Activated CD4-positive, alpha-beta memory T cell treated with anti-CD3 and anti-CD28 coated beads, Interleukin-2, amount 10 ng/mL, durations not matched to agents 7 days and 5 days (primary cell): ENCODE data around the gene MFNG. TPM values are rescaled to one million over a fixed set of nuclear protein-coding genes. Genes with fewer than 3 reads are reported as not detected.
"Not testable (repeated sequence)": the region's sequence is repeated elsewhere in the genome, so short reads cannot be mapped to it uniquely, and the experiment has no call there.

ENCODE experiments used
- CTCF ChIA-PET: fragments of 350-600 bp; sonication (Branson Sonifier 250); formaldehyde crosslinking; loops from one replicate; lab custom pipeline; 2021; ENCODE audit warnings: antibody characterized with exemption, inconsistent platforms; lab: Charles Lee
- POLR2A ChIA-PET: fragments of 350-600 bp; sonication (Branson Sonifier 250); formaldehyde crosslinking; loops from one replicate; lab custom pipeline; 2021; ENCODE audit warnings: antibody characterized with exemption; lab: Charles Lee
- DNase-seq: peaks from one replicate; pipeline ENCODE4 v3.0.0-alpha.2; 2020
- H3K27ac Mint-ChIP-seq: one replicate; pipeline ENCODE4 v1.8.0; 2021; ENCODE audit warnings: mild to moderate bottlenecking, mixed read lengths
- H3K27me3 Mint-ChIP-seq: one replicate; pipeline ENCODE4 v1.8.0; 2021; ENCODE audit warnings: mixed read lengths
- H3K36me3 Mint-ChIP-seq: one replicate; pipeline ENCODE4 v1.8.0; 2021; ENCODE audit warnings: low read depth, mixed read lengths
- H3K4me1 Mint-ChIP-seq: one replicate; pipeline ENCODE4 v1.8.0; 2021; ENCODE audit warnings: mixed read lengths
- H3K4me3 Mint-ChIP-seq: one replicate; pipeline ENCODE4 v1.8.0; 2021; ENCODE audit warnings: mild to moderate bottlenecking, mixed read lengths
- H3K9me3 Mint-ChIP-seq: one replicate; pipeline ENCODE4 v1.8.0; 2021; ENCODE audit warnings: mixed read lengths
- total RNA-seq, 2 experiments: library from RNA; stranded (reverse); gene quantifications; one replicate each; pipeline ENCODE4 v1.2.3, GENCODE V29; 2021

Gene MFNG, protein sequence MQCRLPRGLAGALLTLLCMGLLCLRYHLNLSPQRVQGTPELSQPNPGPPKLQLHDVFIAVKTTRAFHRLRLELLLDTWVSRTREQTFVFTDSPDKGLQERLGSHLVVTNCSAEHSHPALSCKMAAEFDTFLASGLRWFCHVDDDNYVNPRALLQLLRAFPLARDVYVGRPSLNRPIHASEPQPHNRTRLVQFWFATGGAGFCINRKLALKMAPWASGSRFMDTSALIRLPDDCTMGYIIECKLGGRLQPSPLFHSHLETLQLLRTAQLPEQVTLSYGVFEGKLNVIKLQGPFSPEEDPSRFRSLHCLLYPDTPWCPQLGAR
- 100 to 1,000 TPM; 200 to 203 TPM for total RNA-seq

DNA sequence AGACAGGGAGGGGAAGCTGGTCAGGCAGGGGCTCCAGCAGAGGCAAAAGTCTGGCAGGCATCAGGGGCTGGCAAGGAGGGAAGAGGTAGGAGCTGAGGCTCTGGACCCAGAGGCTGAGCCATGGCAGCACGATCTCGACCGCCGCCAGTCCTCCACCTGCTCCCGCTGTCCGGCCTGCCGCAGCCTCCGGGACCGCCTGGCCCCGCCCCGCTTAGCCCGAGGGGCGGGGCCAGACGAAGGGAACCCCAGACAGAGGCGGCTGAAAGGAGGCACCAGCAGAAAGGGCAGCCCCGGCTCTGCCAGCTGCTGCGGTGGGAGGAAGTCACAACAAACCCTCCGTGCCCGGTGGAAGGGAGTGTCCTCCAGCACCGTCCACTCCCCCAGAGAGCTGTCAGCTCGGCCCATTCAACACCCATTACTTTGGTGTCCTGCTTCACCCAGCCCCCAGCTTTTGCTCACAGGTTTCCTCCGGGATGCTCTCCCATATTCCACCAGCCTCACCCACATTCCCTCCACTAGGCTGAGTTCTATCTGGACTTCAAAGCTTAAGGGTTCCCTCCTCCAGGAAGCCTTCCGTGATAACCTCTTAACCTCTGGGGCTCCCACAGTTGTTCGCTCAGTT lies at the start of gene MFNG:
Gene MFNG (minus strand): TSS at position 161 of the 622 bp plus-strand sequence. CDS start 207 bp downstream, outside the sequence.
- peak; percentile 82 for DNase-seq
- Mint-ChIP-seq H3K4me1 (peaks cover 56% of the 10 kb centered on the region), H3K4me3 (peak within 1 kb of the TSS; percentile 98), H3K36me3 (peaks cover 39% of the 10 kb centered on the region), H3K27ac (peak within 1 kb of the TSS; percentile 94), H3K9me3 (no peaks in the 10 kb centered on the region), H3K27me3 (no peaks in the 10 kb centered on the region)
- CTCF ChIA-PET = interaction anchor here (0.8 to 4.1 kb wide), 12 partner anchors 10 to 227 kb away, joined by 3 to 27 read pairs (median 4); no protein-coding TSS in a partner anchor
- POLR2A ChIA-PET = interaction anchor here (0.7 to 5.7 kb wide), 18 partner anchors 12 to 364 kb away, joined by 3 to 39 read pairs (median 4); partner anchors contain the start of genes CYTH4, GGA1 and RAC2

DNA sequence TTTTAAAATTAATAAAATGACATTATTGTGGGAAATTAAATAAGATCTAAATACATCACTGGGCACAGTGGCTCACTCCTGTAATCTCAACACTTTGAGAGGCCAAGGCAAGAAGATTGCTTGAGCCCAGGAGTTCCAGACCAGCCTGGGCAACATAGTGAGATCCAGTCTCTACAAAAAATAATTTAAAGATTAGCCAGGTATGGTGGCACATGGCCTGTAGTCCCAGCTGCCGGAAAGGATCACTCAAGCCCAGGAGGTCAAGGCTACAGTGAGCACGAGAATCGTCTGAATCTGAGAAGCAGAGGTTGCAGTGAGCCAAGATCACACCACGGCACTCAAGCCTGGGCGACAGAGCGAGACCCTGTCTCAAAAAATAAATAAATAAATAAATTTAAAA lies 49.0 kb upstream of the MFNG start:
- Mint-ChIP-seq H3K4me3 (no peak overlapping the region), H3K36me3 (no peaks in the 10 kb centered on the region), H3K27me3 (peaks cover 21% of the 10 kb centered on the region), H3K9me3 (no peaks in the 10 kb centered on the region), H3K4me1 (peaks cover 37% of the 10 kb centered on the region), H3K27ac (no peak overlapping the region)
- POLR2A ChIA-PET = no interaction called here
- CTCF ChIA-PET = no interaction called here
- DNase-seq = no peak

DNA sequence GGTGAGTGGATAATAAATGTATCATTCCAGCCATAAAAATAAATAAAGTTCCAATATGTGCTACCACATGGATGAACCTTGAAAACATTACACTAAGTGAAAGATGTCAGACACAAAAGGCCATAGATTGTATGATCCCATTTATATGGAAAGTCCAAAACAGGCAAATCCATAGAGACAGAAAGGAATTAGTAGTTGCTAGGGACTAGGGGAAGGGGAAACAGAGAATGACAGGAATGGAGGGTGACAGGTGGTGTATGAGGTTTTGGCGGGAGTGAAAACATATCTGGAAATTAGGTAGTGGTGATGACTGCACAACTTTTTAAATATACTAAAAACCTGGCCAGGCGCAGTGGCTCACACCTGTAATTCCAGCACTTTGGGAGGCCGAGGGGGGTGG lies 48.3 kb upstream of the MFNG start:
- DNase-seq = no peak
- no peaks in the 10 kb centered on the region for H3K9me3 Mint-ChIP-seq
- POLR2A ChIA-PET = interaction anchor here (1.4 kb wide), 1 partner anchor 32 kb away, joined by 3 read pairs; no protein-coding TSS in a partner anchor
- H3K4me3 Mint-ChIP-seq = no peak overlapping the region
- no peak overlapping the region for H3K27ac Mint-ChIP-seq
- CTCF ChIA-PET = interaction anchor here (2.2 kb wide), 1 partner anchor 32 kb away, joined by 18 read pairs; no protein-coding TSS in a partner anchor
- H3K27me3 Mint-ChIP-seq = peaks cover 18% of the 10 kb centered on the region
- H3K36me3 Mint-ChIP-seq = no peaks in the 10 kb centered on the region
- peaks cover 42% of the 10 kb centered on the region for H3K4me1 Mint-ChIP-seq

DNA sequence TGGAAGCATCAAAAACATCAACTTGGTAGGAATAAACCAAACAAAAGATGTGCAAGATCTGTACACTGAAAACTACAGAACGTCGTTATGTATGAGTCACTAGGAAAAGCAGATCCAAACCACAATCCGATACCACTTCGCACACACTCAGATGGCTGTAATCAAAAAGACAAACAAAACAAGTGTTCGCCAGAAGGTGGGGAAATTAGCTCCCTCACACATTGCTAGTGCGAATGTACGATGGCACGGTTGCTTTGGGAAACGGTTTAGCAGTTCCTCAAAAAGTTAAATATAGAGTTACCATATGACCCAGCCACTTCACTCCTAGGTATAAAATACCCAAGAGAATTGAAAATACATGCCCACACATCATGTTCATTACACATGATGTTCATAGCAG lies 47.8 kb upstream of the MFNG start:
- H3K4me1 Mint-ChIP-seq = peaks cover 39% of the 10 kb centered on the region
- no peaks in the 10 kb centered on the region for H3K36me3 Mint-ChIP-seq
- POLR2A ChIA-PET = interaction anchor here (1.4 kb wide), 1 partner anchor 33 kb away, joined by 3 read pairs; no protein-coding TSS in a partner anchor
- H3K9me3 Mint-ChIP-seq = no peaks in the 10 kb centered on the region
- peak; percentile 28 for DNase-seq
- CTCF ChIA-PET = interaction anchor here (0.6 to 2.2 kb wide), 6 partner anchors 33 to 217 kb away, joined by 3 to 18 read pairs (median 4); partner anchors contain the start of gene LGALS2
- H3K4me3 Mint-ChIP-seq = no peak overlapping the region
- H3K27me3 Mint-ChIP-seq = peaks cover 16% of the 10 kb centered on the region
- H3K27ac Mint-ChIP-seq = no peak overlapping the region

DNA sequence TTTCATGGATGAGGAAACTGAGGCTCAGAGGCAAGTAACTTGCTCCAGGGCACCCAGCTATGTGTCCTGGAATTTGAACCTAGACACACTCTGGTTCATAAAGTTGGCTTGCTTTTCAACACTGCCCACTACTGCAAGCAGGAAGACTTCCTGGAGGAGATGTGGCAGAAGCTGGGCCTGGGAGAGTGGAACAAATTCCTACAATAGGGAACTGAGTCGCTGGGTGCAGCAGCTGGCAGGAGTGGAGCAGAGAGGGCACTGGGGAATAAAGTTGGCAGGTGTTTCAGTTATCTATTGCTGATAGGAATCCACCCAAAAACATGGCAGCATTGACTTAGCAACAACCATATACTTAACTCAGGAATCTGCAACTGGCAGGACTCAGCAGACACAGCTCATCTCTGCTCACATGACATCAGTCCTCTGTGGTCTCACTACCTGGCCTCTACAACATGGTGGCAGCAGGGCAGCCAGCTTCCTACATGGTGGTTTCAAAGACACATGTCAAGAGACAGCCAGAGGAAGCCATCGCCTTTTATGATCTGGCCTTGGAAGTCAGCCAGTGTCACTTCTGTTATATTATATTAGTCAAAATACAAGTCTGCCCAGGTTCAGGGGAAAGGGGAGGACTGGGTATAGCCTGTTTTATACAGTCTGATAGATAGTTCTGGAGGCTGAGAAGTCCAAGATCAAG lies 43.6 kb upstream of the MFNG start:
- no peaks in the 10 kb centered on the region for H3K9me3 Mint-ChIP-seq
- POLR2A ChIA-PET = no interaction called here
- H3K36me3 Mint-ChIP-seq = no peaks in the 10 kb centered on the region
- peaks cover 33% of the 10 kb centered on the region for H3K4me1 Mint-ChIP-seq
- CTCF ChIA-PET = interaction anchor here (0.7 to 2.4 kb wide), 5 partner anchors 8 to 63 kb away, joined by 3 to 8 read pairs (median 5); no protein-coding TSS in a partner anchor
- no peak overlapping the region for H3K4me3 Mint-ChIP-seq
- no peak overlapping the region for H3K27ac Mint-ChIP-seq
- DNase-seq = peak; percentile 30
- H3K27me3 Mint-ChIP-seq = peaks cover 19% of the 10 kb centered on the region

DNA sequence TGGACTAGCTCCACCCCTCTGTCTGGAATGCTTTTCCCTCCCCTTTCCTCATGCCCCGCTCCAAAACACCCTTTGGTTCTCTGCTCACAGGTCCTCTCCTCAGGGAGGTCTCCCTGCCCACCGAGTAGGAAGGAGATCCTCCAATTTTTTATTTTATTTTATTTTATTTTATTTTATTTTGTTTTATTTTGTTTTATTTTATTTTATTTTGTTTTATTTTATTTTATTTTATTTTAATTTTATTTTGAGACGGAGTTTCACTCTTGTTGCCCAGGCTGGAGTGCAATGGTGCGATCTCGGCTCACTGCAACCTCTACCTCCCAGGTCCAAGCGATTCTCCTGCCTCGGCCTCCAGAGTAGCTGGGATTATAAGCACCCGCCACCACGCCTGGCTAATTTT lies 41.8 kb upstream of the MFNG start:
- POLR2A ChIA-PET = not testable (repeated sequence)
- CTCF ChIA-PET = interaction anchor here (1.0 to 2.4 kb wide), 3 partner anchors 10 to 55 kb away, joined by 3 to 8 read pairs (median 8); no protein-coding TSS in a partner anchor

DNA sequence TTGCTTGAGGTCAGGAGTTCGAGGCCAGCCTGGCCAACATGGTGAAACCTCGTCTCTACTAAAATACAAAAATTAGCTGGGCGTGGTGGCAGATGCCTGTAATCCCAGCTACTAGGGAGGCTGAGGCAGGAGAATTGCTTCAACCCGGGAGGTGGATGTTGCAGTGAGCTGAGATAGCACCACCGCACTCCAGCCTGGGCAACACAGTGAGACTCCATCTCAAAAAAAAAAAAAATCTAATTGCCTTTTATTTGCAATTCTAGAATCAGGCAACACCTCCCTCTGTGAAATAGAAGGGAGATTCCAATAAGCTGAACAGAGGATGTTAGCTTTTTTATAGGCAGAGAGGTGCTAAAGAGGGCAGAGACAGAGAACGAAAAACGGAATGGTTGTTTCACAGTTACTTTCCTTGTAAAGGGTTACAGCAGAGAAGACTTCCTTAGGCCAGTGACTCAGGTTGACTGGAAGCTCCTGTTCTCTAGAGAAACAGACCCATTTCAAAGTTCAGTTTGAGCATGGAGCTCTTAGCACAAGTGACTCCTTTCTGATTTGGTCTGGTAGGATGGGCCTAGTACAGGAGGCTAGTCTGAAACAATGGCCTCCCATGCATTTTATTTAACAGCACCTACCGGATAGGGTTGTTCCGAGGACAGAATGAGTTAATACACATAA lies 41.0 kb upstream of the MFNG start:
- H3K27me3 Mint-ChIP-seq = peaks cover 27% of the 10 kb centered on the region

More for the DNA sequence above, 41.8 kb upstream of the MFNG start:
- not testable (repeated sequence) for H3K27ac Mint-ChIP-seq, H3K36me3 Mint-ChIP-seq, DNase-seq, H3K9me3 Mint-ChIP-seq, H3K4me3 Mint-ChIP-seq
- H3K4me1 Mint-ChIP-seq = peaks cover 19% of the 10 kb centered on the region
- peaks cover 20% of the 10 kb centered on the region for H3K27me3 Mint-ChIP-seq

DNA sequence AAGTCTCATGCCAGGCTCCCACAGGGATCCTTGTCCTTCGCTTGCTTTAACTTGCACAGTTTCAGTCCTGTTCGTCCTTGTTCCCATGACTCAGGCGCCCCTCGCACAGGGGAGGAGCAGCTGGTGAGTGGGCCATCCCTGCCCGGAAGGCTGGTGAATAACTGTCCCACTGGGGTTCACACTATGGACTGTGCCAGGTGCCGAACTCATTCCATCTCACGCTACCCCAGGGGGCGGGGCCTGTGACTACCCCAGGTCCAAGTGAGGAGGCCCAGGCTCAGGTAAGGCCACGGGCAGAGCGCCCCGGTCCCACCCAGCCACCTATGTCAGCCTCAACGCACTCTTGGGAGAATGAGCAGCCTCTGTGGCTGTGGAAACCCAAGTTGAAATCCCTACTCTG lies 40.2 kb upstream of the MFNG start:
- Mint-ChIP-seq H3K4me1 (peaks cover 15% of the 10 kb centered on the region), H3K4me3 (no peak overlapping the region), H3K27ac (no peak overlapping the region), H3K36me3 (no peaks in the 10 kb centered on the region), H3K27me3 (peaks cover 32% of the 10 kb centered on the region), H3K9me3 (no peaks in the 10 kb centered on the region)
- ChIA-PET POLR2A (interaction anchor here (0.6 kb wide), 1 partner anchor 76 kb away, joined by 3 read pairs; no protein-coding TSS in a partner anchor), CTCF (no interaction called here)
- DNase-seq = no peak

More for the DNA sequence above, 41.0 kb upstream of the MFNG start:
- not testable (repeated sequence) for H3K4me3 Mint-ChIP-seq, H3K9me3 Mint-ChIP-seq, H3K27ac Mint-ChIP-seq, H3K36me3 Mint-ChIP-seq, DNase-seq
- peaks cover 17% of the 10 kb centered on the region for H3K4me1 Mint-ChIP-seq
- ChIA-PET POLR2A (interaction anchor here (0.6 kb wide), 2 partner anchors 43 to 77 kb away, joined by 3 read pairs; no protein-coding TSS in a partner anchor), CTCF (interaction anchor here (1.0 kb wide), 1 partner anchor 55 kb away, joined by 3 read pairs; no protein-coding TSS in a partner anchor)

DNA sequence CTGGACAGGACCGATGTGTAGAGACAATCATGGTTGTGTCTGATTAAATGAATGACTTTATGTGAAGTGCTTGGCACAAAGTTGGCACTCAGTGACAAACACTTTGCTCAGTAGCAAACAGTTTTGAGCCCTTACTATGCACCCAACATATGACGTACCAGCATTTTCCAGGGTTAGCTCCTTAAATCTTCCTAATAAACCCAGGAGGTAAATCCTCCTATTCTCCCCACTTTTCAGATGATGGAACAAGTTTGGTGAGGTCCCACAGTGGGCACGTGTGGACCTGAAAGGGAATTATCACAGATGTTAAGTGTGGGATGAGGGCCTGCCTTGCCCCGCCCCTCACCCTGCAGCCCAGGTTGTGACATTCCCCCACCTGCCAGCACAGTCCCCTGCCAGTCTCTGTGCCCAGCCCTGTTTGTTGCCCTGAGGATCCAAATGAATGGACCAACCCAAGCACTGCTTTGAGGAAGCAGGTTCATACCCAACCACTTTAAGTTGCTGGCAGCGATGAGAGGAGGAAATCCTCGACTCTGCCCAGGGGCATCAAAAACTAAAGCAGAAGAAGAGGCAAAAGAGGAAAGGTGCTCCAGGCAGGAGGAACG lies 39.7 kb upstream of the MFNG start:
- CTCF ChIA-PET = no interaction called here
- no peak for DNase-seq
- Mint-ChIP-seq H3K27ac (no peak overlapping the region), H3K4me3 (no peak overlapping the region), H3K4me1 (peaks cover 14% of the 10 kb centered on the region), H3K27me3 (peaks cover 36% of the 10 kb centered on the region), H3K9me3 (no peaks in the 10 kb centered on the region), H3K36me3 (no peaks in the 10 kb centered on the region)
- POLR2A ChIA-PET = interaction anchor here (1.0 kb wide), 1 partner anchor 41 kb away, joined by 3 read pairs; no protein-coding TSS in a partner anchor

DNA sequence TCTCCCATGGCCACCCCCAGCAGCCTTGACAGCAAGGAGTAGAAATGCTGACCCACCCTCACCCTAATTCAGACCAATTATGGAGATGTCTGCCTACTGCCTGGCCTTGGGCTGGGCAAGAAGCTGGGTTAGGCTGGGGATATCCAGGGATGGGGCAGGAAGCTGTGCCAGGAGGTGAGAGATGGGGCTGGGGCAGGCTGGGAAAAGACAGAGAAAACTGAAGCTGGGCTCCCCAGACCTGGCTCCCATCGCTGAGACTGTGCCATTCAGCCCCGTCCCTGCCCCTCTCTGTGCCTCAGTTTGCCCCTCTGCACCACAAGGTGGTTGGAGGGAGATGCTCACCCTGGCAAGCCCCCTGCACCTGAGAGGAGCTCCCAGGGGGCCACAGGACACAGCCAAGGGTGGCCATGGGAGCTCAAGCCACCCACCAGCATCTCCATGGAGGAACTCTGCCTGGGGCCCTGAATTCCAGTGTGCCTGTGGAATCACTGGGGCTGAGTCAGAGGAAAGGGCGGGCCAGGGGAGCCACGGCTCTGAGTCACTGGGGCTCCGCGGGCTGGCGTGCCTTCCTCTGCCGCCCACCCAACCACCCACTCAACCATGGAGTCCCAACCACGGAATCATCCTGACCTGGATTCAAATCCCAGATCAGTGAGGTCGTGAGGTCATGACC lies 39.0 kb upstream of the MFNG start:
- no peak overlapping the region for H3K4me3 Mint-ChIP-seq
- peaks cover 39% of the 10 kb centered on the region for H3K27me3 Mint-ChIP-seq
- POLR2A ChIA-PET = interaction anchor here (1.0 kb wide), 1 partner anchor 42 kb away, joined by 3 read pairs; no protein-coding TSS in a partner anchor
- no peaks in the 10 kb centered on the region for H3K36me3 Mint-ChIP-seq
- peaks cover 16% of the 10 kb centered on the region for H3K4me1 Mint-ChIP-seq
- H3K9me3 Mint-ChIP-seq = no peaks in the 10 kb centered on the region
- CTCF ChIA-PET = interaction anchor here (0.9 kb wide), 1 partner anchor 14 kb away, joined by 3 read pairs; no protein-coding TSS in a partner anchor
- no peak for DNase-seq
- H3K27ac Mint-ChIP-seq = no peak overlapping the region

DNA sequence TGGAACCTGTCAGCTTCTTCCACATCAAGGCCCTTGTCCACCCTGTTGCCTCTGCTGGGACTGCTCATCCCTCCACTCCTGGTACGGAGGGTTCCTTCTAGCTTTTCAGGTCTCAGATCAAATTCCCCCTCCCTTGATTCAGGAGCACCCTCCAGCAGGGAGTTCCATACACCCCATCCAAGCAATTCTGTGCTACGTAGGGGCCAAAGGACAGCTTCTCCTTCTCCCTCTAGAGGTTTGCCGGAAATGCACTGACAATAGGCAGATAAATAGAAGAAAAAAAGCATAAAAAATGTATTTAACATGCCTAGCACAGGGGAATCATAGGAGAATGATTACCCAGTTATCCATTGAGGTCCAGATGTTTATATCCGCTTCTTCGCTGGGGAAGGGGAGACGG lies 36.3 kb upstream of the MFNG start:
- Mint-ChIP-seq H3K27ac (no peak overlapping the region), H3K4me1 (peaks cover 17% of the 10 kb centered on the region), H3K9me3 (no peaks in the 10 kb centered on the region), H3K27me3 (peaks cover 55% of the 10 kb centered on the region), H3K36me3 (peaks cover 3% of the 10 kb centered on the region), H3K4me3 (no peak overlapping the region)
- POLR2A ChIA-PET = no interaction called here
- CTCF ChIA-PET = interaction anchor here (1.0 kb wide), 1 partner anchor 45 kb away, joined by 3 read pairs; no protein-coding TSS in a partner anchor
- DNase-seq = no peak
